Testis (tissue), 3 donors: ENCODE data around the gene ARHGAP5. TPM values are rescaled to one million over a fixed set of nuclear protein-coding genes. Genes with fewer than 3 reads are reported as not detected.

Experiments used
- DNase-seq: peaks from one replicate; pipeline ENCODE4 v3.0.0-alpha.2; 2019
- H3K27ac ChIP-seq, 2 donors: fragments of 200-600 bp; sonication (generic); one replicate each; pipeline ENCODE4 v1.5.1; 2019
- H3K27me3 ChIP-seq: fragments of 200-600 bp; sonication (generic); one replicate; pipeline ENCODE4 v1.5.1; 2019
- H3K36me3 ChIP-seq: fragments of 200-600 bp; sonication (generic); one replicate; pipeline ENCODE4 v1.5.1; 2017; ENCODE audit warnings: low read depth; ENCODE audit errors: missing control alignments
- H3K4me1 ChIP-seq: fragments of 200-600 bp; sonication (generic); one replicate; pipeline ENCODE4 v1.5.1; 2019
- H3K4me3 ChIP-seq, 2 donors: fragments of 200-600 bp; sonication (generic); one replicate each; pipeline ENCODE4 v1.5.1; 2017 to 2019
- H3K9me3 ChIP-seq: fragments of 200-600 bp; sonication (generic); one replicate; pipeline ENCODE4 v1.5.1; 2017
- CTCF ChIP-seq, 3 experiments: fragments of 450-650 bp in 2 of 3; fragments of 200-600 bp in 1 of 3; sonication (generic) in 1 of 3; IDR thresholded peaks; one replicate each; pipeline ENCODE4 v1.5.1; 2016 to 2019; ENCODE audit warnings: antibody characterized with exemption in 3 of 3, mild to moderate bottlenecking in 2 of 3, moderate library complexity in 1 of 3
- POLR2A ChIP-seq: fragments of 450-650 bp; IDR thresholded peaks from one replicate; pipeline ENCODE4 v1.6.1; 2017; ENCODE audit warnings: antibody characterized with exemption, mild to moderate bottlenecking, moderate library complexity
- WGBS, 2 donors: methylation state at CpG; one replicate each; pipeline ENCODE4 v1.1.5; 2018; 5-methylcytosine and 5-hydroxymethylcytosine counted together
- intact Hi-C: fragments of 100-400 bp; cut with DNase I; formaldehyde crosslinking; loops from one replicate; pipeline ENCODE4 v1.15.1; 2023; ENCODE audit warnings: low total_unique reads
- polyA plus RNA-seq: library from polyadenylated mRNA; stranded (reverse); fragments of 350-450 nt; fragmentation: Illumina TruSeq; extraction: RNeasy Lipid Tissue Mini Kit (QIAGEN cat#74804); gene quantifications from one replicate; pipeline ENCODE4 v1.2.3, GENCODE V29; 2014; ENCODE audit warnings: low read depth, low replicate concordance; ENCODE audit not compliant: insufficient read depth
- total RNA-seq, 2 donors: library from RNA; depleted of rRNA; stranded (reverse); fragments of >200 nt; gene quantifications; one replicate each; pipeline ENCODE4 v1.2.3, GENCODE V29; 2016

ARHGAP5 gene
- total and polyA plus RNA-seq, 3 donors from 2014 or later, result 41.5 to 161 (median 115) TPM

GRCh38 chr14:32192712-32193373, 115.7 kb downstream of the ARHGAP5 start:
- H3K27ac ChIP-seq, result no peak overlapping the region
- H3K36me3 ChIP-seq, result no peaks in the 10 kb centered on the region
- intact Hi-C loops, result no loop called here

GRCh38 chr14:32193532-32193931, 116.4 kb downstream of the ARHGAP5 start:
- Histone ChIP-seq H3K9me3 (no peaks in the 10 kb centered on the region), H3K36me3 (no peaks in the 10 kb centered on the region), H3K27ac (no peak overlapping the region), H3K4me1 (no peaks in the 10 kb centered on the region), H3K4me3 (no peak overlapping the region), H3K27me3 (no peaks in the 10 kb centered on the region)
- DNase-seq, result no peak
- 91 to 95% methylated on average over 2 of the region's 2 CpGs for WGBS, 2 donors
- TF ChIP-seq POLR2A (no peak), CTCF (IDR thresholded peaks at IDR 0.05) (no peak)
- intact Hi-C loops, result no loop called here

More at GRCh38 chr14:32192712-32193373, 115.7 kb downstream of the ARHGAP5 start:
- WGBS, 2 donors, result 77 to 82% methylated on average over 2 of the region's 2 CpGs
- TF ChIP-seq CTCF (IDR thresholded peaks at IDR 0.05) (no peak), POLR2A (no peak)
- H3K4me1 ChIP-seq, result no peaks in the 10 kb centered on the region
- DNase-seq, result no peak
- H3K27me3 ChIP-seq, result no peaks in the 10 kb centered on the region
- no peak overlapping the region for H3K4me3 ChIP-seq
- H3K9me3 ChIP-seq, result no peaks in the 10 kb centered on the region

GRCh38 chr14:32195636-32196035, 118.5 kb downstream of the ARHGAP5 start:
- no peaks in the 10 kb centered on the region for H3K4me1 ChIP-seq
- H3K9me3 ChIP-seq, result no peaks in the 10 kb centered on the region
- H3K36me3 ChIP-seq, result no peaks in the 10 kb centered on the region
- no peak overlapping the region for H3K4me3 ChIP-seq
- H3K27me3 ChIP-seq, result no peaks in the 10 kb centered on the region
- intact Hi-C loops, result no loop called here
- no peak for DNase-seq
- TF ChIP-seq CTCF (IDR thresholded peaks at IDR 0.05) (no peak), POLR2A (no peak)
- no peak overlapping the region for H3K27ac ChIP-seq
- WGBS, 2 donors, result 70% methylated on average over 1 of the region's 1 CpG

- WGBS, 2 donors, result 79 to 80% methylated on average over 1 of the region's 1 CpG
- no peak for TF ChIP-seq CTCF (IDR thresholded peaks at IDR 0.05)
Observed at GRCh38 chr14:32197919-32198318, 120.8 kb downstream of the ARHGAP5 start.

More at GRCh38 chr14:32197919-32198318, 120.8 kb downstream of the ARHGAP5 start:
- Histone ChIP-seq H3K27me3 (no peaks in the 10 kb centered on the region), H3K36me3 (no peaks in the 10 kb centered on the region), H3K4me1 (no peaks in the 10 kb centered on the region), H3K27ac (no peak overlapping the region), H3K4me3 (no peak overlapping the region), H3K9me3 (no peaks in the 10 kb centered on the region)
- no peak for DNase-seq
- intact Hi-C loops, result no loop called here
